Activated naive CD4-positive, alpha-beta T cell (primary cell): Measurements from ENCODE around the gene PPID.
"Not testable (repeated sequence)": the region's sequence is repeated elsewhere in the genome, so short reads cannot be mapped to it uniquely, and the experiment has no call there.

ENCODE experiments used
- DNase-seq, 4 experiments: peaks; one replicate each; lab custom pipeline; 2025; lab: John Stamatoyannopoulos, UW

The PPID gene

GRCh38 chr4:158666892-158667291 is 56.3 kb downstream of the PPID start:
- DNase-seq: no peak

- no peak for DNase-seq
Measured at GRCh38 chr4:158664806-158665205, 58.4 kb downstream of the PPID start.

GRCh38 chr4:158663707-158664625 is 59.2 kb downstream of the PPID start:
- DNase-seq: not testable (repeated sequence)

GRCh38 chr4:158663255-158663654 is 59.9 kb downstream of the PPID start:
- not testable (repeated sequence) for DNase-seq
